GM19023 (cell line): Measurements from ENCODE around the gene IL17RC.
"Not testable (repeated sequence)": the region's sequence is repeated elsewhere in the genome, so short reads cannot be mapped to it uniquely, and the experiment has no call there.

ENCODE experiments used
- ATAC-seq: cut with Tn5 transposase; IDR thresholded peaks from one replicate; pipeline ENCODE4 v1.9.1; 2021; ENCODE audit warnings: mild to moderate bottlenecking, moderate library complexity; ENCODE audit not compliant: unreplicated experiment

Gene IL17RC

DNA sequence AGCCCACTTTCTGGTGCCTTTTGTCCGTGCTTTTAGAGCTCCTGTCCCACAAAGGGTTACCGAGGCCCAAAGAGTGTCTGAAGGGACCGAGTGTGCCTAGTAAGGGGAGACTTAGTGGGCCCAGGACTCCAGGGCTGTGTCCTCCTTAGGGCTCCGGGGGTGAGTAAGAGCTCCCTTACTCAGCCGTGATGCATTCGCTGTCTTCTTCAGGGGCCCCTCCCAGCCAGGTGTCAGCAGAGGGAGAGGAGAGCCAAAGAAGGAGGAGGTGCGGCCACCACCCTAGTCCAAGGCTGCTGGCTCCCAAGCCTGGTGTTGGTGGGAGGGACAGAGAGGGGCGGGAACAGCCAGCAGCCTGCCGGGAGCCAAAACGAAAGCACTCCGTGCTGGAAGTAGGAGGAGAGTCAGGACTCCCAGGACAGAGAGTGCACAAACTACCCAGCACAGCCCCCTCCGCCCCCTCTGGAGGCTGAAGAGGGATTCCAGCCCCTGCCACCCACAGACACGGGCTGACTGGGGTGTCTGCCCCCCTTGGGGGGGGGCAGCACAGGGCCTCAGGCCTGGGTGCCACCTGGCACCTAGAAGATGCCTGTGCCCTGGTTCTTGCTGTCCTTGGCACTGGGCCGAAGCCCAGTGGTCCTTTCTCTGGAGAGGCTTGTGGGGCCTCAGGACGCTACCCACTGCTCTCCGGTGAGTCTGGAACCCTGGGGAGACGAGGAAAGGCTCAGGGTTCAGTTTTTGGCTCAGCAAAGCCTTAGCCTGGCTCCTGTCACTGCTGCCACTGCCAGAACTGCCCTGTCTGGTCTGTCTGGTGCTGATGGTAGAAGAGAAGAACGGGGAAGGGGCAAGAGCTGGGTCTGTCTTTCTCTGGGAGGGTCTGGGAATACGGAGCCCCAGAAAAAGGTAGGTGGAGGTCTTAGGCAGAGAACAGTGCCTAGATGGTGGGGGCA, at the start of gene IL17RC:
Gene IL17RC, plus strand, starts transcription at position 365 of the 947 bp plus-strand sequence. Its CDS starts 218 bp downstream, at position 583.
- ATAC-seq, result no peak

GRCh38 chr3:9867106-9867505, 49.8 kb upstream of the IL17RC start:
- no peak for ATAC-seq

GRCh38 chr3:9869955-9870354, 46.9 kb upstream of the IL17RC start:
- no peak for ATAC-seq

DNA sequence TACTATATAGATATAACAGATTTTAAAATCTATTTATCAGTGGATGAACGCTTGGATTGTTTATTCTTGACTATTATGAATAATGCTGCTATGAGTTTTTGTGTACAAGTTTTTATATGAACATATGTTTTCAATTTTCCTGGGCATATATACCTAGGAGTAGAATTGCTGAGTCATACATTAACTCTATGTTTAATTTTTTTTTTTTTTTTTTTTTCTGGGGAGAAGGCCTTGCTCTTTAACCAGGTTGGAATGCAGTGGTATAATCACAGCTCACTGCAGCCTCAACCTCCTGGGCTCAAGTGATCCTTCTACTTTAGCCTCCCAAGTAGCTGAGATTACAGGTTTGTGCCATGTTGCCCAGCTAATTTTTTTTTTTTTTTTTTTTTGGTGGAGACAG, 45.9 kb upstream of the IL17RC start:
- ATAC-seq, result no peak

DNA sequence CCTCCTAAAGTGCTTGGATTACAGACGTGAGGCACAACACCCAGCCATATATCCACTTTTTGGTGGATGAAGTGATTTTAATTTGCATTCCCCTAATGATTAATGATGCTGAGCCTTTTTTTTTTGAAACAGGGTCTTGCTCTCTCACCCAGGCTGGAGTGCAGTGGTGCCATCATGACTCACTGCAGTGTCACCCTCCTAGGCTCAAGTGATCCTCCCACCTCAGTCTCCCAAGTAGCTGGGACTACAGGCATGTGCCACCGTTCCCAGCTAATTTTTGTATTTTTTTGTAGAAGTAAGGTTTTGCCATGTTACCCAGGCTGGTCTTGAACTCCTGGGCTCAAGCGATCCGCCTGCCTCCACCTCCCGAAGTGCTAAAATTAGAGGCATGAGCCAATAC, 44.8 kb upstream of the IL17RC start:
- ATAC-seq, result not testable (repeated sequence)

GRCh38 chr3:9875448-9875847, 41.5 kb upstream of the IL17RC start:
- no peak for ATAC-seq

DNA sequence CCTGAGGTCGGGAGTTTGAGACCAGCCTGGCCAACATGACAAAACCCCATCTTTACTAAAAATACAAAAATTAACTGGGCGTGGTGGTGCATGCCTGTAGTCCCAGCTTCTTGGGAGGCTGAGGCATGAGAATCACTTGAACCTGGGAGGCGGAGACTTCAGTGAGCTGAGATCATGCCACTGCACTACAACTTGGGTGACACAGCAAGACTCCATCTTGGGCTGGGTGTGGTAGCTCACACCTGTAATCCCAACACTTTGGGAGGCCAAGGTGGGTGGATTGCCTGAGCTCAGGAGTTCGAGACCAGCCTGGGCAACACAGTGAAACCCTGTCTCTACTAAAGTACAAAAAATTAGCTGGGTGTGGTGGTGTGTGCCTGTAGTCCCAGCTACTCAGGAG, 40.6 kb upstream of the IL17RC start:
- ATAC-seq, result not testable (repeated sequence)

DNA sequence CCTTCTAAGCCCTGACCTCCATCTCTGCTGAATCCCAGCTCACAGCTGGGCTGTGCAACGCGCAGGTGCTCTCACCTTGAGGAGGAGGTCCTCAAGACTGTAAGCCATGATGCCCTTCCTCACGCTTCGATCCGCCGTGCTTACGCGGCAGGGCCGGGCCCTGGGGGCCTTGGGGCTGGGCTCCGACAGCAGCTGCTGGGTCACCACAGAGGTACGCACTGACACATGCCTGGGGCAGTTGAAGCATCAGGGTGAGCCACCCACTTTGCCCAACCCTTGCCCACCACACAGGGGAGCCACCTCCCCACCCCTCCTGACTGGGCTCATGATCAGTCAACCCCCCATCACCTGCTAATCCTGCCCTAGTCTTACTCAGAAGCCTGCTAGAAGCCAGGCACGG, 39.9 kb upstream of the IL17RC start:
- no peak for ATAC-seq

DNA sequence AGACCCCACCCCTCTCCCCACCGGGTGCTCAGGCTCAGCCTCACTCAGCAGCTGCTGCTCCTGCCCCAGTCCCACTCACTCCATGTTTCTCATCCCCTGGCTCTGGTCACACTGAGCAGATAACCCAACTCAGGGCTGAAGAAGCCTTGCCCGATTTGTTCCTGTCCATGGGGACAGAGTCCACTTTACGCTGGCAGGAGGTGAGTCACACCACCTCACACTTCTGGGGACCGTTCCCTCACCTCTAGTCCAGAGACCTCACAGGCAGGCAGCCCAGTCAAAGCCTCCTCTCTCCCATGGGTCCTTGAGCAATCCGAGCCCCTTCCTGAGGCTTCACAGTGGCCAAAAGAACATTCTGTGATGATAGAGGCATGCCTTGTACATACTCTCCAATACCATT, 38.2 kb upstream of the IL17RC start:
- no peak for ATAC-seq

DNA sequence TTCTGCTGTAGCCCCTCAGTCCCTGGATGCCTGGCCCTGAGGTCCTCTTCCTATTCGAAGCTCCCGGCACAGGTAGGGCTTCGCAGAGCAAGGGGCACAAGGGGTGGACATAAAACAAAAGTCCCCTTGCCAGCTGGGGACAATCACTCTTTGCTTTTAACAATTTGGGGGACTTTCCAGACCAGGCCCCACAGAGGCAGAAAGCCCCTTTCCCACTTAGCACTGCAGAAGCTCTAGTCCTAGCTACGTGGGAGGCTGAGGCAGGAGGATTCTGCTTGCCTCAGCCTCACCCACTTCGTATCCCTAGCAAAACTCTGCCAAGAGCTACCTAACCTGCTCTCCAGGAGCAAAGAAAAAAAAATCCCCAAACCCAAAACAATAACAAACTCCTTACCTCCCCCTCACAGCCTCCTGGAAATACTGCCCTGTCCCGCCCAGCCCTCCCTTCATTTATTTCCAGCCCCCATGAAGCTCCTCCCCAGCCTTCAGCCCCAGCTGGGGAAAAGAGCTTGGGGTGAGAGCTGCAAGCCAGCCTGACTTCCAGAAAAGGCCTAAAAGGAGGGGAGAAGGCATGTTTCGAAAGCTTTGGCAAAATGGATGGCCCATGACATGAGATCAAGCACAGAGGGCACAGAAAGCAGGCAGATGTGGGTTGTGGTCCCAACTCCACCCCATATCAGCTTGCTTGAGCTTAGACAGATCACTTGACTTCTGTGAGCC, 36.9 kb upstream of the IL17RC start, which contains the start of gene CIDEC:
Gene CIDEC, minus strand, starts transcription at position 424 of the 720 bp plus-strand sequence. CDS start 1,767 bp downstream, outside the sequence.
- no peak for ATAC-seq

DNA sequence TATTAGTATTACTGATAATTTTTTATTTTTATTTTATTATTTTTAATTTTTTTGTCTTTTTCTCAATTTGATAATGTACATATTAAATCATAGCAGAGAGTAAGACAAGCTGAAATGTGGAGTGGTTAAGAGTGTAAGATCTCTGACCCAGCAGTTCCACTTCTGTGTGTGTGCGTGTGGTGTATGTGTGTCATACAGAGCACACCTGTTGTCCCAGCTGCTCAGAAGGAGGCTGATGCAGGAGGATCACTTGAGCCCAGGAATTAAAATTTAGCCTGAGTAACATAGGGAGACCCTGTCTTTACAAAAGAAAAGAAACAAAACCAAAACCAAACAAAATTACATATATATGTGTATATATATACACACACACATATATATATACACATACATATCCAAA, 35.5 kb upstream of the IL17RC start:
- ATAC-seq, result no peak

DNA sequence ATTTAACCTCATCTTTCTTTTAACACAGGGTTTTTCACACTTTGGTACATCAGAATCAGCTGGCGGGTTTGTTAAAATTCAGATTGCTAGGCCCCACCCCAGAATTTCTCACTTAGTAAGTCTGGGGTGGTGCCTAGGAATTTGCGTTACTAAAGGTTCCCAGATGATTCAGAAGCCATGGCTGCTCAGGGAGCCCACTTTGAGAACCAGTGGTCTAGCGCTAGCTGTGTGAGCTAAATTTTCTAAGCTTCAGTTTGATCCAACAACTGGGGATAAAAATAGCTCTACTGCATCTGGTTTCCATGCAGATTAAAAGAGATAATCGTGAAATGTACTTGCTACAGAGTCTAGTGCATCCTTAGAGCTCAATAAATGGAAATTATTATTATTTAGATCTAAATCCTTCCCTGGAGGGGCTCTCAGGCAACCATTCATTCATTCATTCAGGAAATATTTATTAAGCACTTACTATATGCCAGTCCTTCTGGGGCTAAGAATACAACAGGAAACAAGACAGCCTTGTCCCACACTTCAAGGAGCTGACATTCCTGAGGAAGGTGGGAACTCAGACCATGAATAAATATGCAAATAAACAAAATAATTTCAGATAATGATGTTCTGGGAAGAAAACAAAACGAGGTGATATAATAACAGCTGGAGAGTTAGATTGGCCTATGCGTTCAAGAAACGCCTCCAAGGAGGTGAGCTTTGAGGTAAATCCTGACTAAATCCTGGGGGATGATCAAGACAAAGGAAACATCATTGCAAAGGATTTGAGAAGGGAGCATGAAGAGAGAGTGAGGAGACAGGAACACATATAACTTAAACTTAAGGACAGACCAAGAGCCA, 33.0 kb upstream of the IL17RC start:
- no peak for ATAC-seq

GRCh38 chr3:9884555-9885165, 32.2 kb upstream of the IL17RC start:
- ATAC-seq, result no peak

DNA sequence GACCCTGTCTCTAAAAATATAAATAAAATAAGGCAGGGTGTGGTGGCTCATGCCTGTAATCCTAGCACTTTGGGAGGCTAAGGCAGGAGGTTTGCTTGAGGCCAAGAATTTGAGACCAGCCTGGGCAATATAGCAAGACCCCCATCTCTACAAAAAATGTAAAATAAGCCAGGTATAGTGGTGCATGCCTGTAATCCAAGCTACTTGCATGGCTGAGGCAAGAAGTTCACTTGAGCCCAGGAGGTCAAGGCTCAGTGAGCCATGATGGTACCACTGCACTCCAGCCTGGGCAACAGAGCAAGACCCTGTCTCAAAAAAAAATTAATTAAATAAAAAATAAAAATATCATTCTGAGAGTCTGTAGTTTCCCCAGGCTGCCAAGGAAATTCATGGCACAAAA, 30.6 kb upstream of the IL17RC start:
- ATAC-seq, result no peak

- ATAC-seq, result no peak
Observed at GRCh38 chr3:9887480-9887879, 29.4 kb upstream of the IL17RC start.

GRCh38 chr3:9888540-9888939, 28.4 kb upstream of the IL17RC start:
- no peak for ATAC-seq

DNA sequence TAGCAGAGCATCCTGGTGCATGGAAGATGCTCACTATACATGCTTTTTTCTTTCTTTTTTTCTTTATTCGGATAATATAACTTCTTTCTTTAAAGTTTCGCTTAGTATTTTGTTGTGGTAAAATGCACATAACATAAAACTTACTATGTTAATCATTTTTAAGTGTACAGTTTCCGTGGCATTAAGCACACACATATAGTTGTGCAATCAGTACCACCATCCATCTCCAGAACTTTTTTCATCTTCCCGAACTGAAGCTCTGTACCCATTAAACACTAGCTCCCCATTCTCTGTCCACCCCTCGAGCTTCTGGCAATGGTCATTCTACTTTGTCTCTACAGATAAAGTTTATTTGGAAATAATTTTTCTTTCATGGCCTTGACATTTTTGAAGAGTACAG, 27.5 kb upstream of the IL17RC start:
- ATAC-seq, result no peak

DNA sequence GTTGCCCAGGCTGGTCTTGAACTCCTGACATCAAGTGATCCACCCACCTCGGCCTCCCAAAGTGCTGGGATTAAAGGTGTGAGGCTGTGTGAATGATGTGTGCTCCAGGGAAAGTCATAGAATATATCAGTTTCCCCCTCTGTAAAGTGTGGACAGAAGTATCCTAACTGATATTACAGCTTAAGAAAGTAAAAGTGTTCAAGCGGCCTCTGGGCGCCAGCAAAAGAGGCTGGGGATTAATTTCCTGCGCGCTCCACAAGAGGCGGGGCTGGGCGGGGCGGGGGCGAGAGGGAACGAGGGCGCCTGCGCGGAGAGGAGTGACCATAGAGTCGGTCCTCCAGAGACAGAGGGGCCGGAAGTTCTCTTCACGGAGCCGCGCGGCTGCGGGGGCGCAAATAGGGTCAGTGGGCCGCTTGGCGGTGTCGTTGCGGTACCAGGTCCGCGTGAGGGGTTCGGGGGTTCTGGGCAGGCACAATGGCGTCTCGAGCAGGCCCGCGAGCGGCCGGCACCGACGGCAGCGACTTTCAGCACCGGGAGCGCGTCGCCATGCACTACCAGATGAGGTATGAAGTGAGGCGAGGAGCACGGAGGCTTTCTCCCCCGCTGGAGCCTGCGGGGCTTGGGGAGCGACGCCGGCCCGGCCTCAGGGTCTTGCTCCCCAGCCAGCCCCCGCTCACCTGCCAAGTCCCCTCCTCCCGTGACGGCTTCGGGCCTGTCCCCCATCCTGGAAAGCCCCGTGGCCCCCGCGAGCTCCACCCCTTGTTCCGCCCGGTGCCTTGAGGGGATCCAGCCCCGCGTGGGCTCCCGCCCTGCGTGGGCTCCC, 26.4 kb upstream of the IL17RC start, which contains the start of gene JAGN1:
Gene JAGN1, plus strand, starts transcription at position 362 of the 823 bp plus-strand sequence. Its CDS starts 113 bp downstream, at position 475.
- ATAC-seq, result peak; percentile 79

DNA sequence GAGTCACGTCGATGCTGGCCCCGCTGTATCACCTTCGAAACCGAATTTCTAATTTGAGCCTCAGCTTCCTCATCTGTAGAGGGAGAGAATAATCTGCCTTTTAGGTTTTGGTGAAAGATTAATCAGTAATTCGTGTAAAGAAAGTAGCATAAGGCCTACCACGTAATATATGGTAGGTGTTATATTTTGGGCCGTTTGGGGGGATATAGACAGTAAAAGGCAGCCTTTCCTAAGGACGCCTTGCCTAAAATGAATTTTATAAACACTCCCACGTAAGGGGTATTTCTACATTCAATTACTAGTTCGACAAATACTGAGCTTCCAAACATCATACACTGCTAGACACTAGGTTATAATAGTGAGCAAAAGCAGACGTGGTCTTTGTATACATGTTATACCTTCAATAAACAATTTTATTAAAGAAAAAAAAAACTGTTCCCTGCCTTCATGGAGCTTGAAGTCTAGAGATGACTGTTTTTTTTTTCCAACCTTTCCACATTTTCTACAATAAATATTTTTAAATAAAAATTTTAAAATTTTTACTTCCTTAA, 25.8 kb upstream of the IL17RC start:
- no peak for ATAC-seq
